Activated CD4-positive, alpha-beta T cell treated with anti-CD3 and anti-CD28 coated beads, Interleukin-2, Interleukin-4, amounts not matched to agents 100 ng/mL and 50 ng/mL, durations not matched to agents 16 hours and 8 hours (primary cell): ENCODE measurements around the gene UBE2J2.
A peak's percentile ranks its signal among the peaks of the same experiment; 100 is the strongest.

Experiments
- DNase-seq: peaks from one replicate; pipeline ENCODE4 v3.0.0-alpha.2; 2020; ENCODE audit warnings: low spot score

UBE2J2 gene

DNA sequence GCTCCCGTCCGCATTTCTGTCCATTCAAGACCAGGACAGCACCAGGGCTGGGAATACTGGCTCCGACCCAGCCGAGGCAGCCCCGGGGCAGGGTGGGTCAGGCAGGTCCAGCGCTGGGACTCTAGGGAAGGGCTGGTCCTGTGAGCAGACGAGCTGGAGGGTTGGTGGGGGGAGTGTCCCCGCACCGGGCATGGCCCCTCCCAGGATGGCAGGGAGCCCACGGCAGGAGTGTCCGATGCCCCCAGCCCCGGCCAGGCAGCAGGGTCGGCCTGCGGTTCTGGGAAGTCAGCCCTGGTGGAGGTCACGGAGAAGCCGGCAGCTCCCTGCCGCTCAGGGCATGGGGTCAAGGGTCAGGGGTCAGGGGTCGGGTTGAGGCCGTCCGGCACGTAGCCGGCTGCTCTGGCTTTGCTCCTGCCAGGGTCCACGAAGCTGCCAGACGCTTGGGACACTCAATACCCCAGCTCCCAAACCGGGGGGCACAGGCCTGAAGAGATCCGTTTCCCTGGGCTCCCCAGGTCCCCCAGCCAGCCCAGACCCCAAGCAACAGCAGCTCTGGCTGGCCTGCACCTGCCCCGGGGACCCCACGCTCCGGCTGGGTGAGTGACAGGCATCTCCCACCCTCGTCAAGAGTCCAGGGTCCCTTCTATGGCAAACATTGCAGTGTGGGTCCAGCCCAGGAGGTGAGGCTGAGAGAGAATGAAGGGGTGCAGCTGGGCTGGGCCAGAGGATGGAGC, 33.9 kb downstream of the UBE2J2 start:
- no peak for DNase-seq

DNA sequence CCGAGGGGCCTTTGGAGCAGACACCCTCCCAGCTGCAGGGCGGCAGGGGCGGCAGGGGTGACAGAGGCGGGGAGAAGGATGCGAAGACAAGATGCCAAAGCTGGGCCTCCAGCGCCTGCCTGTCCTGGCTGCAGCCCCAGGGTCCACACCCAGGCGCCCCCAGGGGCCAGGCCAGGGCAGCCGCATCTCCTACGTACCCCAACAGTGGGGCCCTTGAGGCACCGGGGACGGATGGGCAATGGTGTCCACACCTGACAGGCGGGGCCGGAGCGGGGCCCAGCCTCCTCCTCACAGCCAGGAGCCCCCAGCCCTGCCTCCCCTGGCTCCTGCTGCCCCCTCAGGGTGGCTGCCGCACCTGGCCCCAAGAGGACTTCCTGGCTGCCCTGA, 34.4 kb downstream of the UBE2J2 start:
- DNase-seq = no peak

DNA sequence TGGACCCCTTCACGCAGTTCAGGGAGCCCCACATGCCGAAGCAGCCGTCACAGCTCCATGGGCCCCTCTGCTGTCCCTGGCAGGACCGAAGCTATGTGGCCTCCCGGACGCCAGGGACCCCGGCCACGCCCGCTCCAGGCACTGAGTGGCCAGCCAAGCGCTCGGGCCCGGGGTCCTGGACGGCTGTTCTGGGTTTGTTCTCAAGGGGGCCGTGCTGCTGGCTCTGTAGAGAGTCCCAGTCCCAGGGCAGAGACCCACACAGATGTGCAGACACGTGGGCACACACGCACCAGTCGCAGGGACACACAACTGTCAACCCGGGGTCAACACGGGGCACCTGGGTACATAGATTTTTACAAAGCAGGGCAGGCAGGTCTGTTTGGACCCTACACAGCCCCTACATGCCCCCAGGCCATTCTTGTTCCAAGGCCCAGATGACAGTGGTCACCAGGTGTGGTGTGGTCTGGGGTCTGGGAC, 34.9 kb downstream of the UBE2J2 start:
- no peak for DNase-seq

DNA sequence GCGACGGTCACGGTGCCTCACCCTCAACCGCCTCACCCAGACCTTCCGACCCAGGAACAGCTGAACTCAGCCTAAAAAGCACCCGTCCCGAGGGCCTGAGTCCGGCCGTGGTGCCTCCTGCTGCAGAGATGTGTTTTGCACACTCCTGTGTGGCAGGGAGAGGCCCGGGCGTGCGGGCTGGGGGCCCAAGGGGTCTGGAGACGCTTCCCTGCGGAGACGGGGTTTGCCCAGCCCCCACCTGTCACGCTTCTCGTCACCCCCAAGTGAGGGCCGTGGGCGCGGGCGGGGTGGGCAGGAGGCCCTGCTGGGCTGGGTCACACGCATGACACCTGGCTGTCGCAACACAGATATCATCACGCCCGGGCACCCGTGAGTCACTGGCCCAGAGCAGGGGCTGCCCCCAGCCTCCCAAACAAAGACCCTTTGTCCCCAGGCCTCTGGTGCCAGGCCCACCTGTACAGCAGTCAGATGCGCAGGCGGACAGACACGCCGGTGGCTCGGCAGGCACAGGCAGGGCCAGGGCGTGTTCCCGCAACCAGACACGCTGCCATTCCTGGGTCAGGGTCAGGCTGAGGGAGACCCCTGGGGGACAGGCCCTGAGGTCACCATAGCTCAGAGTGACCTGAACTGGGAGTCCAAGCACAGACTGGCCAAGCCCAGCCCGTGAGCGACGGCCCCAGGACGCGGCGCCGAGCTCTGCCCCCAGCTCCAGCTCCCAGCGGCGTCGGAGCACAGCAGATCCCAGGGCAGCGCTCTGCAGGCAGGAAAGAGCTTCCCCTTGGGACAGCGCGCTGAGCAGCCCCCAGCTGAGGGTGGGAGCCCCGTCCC, 35.6 kb downstream of the UBE2J2 start:
- DNase-seq = no peak

DNA sequence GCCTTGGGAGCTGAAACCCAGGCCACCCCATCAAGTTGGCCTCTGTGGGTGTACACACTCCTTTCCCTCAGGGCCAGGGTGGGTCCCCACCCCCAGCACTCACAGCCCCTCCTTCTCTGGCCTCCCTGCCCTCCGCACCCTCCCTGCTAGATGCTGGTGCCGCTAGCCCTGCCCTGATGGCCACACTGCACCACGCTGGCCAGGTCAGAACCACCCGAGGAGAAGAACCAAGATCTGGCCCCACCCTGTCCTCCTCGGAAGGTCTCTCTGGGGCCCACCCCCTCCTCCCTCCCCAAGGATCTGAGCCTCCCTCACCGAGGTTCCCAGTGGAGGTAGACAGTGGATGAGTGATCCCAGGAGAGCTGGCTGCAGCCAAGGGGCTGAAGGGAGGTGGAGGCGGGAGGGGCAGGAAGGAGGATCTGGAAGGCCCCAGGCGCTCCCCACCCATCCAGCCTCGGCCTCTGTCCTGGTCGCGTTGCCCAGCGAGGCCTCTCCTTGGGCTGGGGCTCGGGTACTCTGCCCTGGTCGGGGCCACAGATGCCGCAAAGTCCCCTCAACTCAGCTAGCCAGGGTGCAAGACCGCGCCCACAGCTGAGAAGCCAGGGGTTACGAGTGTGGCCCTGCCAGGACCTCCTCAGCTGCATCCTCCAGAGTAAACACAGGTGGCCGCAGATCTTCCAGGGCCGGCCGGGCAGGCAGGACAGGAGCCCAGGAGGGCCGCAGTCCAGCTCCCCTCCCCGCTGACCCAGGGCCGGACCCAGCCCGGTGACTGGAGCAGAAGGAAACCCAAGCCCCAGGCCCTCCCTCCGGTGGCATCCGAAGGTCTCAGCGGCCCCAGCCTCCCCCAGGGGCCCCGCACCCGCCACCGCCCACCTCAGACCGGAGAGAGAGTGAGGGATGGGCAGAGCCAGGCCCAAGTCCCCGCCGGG, 36.4 kb downstream of the UBE2J2 start:
- no peak for DNase-seq

DNA sequence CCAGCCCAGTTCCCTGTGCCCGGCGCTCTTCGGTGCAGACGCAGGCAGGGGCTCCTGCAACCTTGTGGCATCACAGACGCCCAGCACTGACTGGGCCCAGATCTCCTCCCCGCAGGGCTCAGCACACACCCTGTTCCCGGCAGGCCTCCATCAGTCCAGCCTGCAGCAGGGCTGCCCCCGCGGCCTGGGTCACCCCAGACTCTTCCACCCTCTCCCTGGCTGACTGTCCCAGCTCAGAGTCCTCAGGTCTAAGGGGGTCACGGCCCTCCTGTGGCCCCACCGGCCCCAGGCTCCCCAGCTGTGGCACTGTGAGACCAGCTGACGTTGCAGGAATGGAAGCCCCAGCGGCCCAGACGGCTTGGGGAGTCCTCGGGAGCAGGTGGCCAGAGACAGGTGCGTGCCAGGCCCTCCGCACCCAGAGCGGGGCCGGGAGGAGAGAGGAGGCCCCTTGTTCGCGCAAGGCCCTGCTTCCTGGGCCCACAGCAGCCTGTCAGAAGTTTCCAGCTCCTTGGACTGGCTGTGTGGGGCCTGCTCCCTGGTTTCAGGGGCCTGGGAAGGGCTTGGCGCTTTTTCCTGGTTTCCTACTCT, 37.4 kb downstream of the UBE2J2 start:
- DNase-seq = no peak

DNA sequence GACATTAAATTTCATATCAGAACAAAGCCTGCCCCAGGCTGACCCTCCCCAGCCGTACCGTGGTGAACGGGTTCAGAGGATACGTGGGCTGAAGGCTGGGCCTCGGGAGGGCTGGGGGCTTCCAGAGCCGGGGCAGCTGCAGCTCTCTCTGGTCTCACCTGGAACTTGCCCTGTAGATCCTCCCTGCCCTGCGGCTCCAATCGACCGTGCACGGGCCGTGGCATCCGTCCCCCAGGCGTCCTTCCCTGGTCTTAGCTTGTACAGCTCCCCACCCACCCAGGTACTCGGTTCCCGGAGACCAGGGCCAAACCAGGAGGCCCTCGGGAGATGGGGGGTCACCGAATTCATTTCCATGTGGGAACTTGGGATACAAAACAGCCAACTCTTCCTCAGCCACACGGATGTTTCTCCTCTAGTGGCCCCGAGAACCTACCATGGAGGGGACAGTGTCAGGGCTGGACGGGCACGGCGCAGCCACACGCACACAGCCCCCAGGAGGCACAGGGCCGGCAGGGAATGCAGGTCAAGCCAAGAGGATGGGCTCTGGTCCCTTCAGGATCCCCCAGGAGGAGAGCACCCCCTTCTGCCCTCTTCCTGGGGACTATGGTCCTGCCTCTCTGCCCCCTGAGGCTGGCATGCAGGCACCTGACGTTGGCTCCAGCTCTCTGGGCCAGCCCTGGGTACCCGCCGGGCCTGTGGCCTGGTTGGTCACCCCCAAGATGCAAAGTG, 38.5 kb downstream of the UBE2J2 start:
- no peak for DNase-seq

DNA sequence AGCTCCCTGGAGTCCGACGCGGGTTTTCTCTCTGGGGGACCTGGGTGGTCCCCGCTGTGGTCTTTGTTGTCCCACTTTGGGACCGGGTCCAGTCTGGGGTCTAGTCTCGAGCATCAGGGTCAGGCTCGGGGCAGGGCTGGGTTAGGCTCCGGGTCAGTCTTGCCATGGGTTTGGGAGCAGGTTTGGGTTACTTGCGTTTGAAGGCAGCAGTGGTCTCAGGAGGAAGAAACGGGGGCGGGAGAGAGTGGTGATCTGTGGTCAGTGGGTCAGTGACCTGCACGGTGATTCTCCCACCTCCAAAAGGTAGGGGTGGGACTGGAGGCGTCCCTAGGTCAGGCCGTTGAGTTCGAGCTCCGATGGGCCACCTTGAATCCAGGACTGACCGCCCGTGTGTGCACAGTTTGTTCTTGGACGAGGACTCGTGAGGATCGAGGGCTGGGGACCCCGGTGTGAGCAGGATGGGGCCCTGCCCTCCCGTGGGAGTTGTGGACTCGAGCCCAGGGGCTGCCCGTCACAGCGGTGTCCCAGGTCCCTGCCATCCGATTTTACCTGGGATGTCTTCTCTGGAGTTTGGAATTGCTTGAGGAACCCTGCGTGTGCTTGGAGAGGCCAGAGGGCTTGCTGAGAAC, 39.4 kb downstream of the UBE2J2 start:
- DNase-seq = no peak

DNA sequence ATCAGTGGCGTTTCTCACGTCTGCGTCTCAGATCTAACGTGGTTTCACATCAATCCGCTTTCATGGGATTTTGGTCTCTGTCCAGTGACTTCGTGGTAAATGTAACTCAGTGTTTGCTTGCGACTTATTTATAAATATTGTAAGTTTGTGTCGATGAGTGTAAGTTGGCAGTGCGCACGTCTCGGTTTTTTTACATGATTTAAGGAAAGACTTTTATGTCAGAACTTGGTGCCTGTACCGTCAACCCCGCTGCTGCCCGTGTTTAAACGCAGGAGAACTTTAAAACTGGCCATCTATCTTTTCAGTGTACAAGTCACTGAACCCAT, 40.1 kb downstream of the UBE2J2 start:
- no peak for DNase-seq

DNA sequence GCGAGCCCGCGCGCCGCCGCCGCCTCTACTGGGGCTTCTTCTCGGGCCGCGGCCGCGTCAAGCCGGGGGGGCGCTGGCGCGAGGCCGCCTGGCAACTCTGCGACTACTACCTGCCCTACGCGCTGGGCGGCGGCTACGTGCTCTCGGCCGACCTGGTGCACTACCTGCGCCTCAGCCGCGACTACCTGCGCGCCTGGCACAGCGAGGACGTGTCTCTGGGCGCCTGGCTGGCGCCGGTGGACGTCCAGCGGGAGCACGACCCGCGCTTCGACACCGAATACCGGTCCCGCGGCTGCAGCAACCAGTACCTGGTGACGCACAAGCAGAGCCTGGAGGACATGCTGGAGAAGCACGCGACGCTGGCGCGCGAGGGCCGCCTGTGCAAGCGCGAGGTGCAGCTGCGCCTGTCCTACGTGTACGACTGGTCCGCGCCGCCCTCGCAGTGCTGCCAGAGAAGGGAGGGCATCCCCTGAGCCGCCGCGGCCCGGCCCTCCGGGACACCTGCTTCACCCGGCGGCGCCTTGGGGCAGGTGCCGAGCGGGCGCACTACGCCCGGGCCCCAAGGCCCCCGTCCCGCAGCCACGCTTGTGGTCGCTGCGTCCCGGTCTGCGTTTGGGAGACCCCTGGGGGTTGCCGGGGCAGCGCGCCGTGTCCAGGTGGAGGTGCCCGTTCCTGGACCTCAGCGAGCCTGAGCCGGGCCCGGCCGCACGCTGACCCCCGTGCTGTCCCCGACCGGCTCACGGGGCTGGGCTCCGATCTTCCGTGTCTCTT, 40.7 kb downstream of the UBE2J2 start:
- DNase-seq = no peak

DNA sequence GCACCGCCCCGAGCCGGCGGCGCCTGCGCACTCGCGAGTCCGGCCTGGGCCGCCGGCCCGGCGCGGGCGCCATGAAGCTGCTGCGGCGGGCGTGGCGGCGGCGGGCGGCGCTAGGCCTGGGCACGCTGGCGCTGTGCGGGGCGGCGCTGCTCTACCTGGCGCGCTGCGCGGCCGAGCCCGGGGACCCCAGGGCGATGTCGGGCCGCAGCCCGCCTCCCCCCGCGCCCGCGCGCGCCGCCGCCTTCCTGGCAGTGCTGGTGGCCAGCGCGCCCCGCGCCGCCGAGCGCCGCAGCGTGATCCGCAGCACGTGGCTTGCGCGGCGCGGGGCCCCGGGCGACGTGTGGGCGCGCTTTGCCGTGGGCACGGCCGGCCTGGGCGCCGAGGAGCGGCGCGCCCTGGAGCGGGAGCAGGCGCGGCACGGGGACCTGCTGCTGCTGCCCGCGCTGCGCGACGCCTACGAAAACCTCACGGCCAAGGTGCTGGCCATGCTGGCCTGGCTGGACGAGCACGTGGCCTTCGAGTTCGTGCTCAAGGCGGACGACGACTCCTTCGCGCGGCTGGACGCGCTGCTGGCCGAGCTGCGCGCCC, 41.4 kb downstream of the UBE2J2 start, which contains the start of gene B3GALT6:
Gene B3GALT6, plus strand, starts transcription at position 30 of the 588 bp plus-strand sequence. Its CDS starts 42 bp downstream, at position 72.
- no peak for DNase-seq

DNA sequence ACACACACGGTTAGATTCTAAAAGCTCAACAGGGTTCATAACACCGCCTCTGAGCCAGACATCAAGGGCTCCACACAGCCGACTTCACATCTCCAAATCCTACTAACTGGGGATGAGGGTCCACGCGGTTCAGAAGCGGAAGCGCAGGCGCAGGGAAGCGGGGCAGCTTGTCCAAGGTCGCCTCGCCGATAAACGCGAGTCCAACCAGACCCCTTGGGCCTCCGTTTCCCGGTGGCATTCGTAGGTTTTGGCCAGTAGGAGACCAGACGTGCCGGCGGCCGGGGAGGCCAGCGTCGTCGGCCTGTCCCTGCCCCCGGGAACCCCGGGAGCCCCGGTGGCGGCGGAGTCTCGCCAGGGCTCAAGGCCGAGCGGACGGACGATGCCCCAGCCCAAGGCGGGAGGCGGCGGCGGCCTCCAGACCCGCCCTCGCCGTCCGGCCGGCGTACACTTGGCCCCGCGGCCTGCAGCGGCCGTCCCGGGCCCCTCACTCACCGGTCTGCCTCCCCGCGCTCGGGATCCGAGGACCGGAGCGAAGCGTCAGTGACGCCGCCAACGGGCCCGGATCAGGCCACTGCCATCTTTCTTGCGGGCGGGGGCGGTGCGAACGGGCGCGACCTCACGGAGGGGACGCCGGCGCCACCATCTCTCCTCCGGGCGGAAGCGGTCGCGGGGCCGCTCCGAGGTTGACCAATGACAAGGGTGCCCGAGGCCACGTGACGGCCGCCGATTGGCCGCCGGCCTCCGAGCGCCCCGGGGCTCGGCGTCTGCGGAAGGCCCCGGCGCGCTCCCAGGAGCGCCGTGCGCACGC, 42.0 kb downstream of the UBE2J2 start, which contains the start of gene SDF4:
Gene SDF4, minus strand, starts transcription at position 602 of the 808 bp plus-strand sequence. CDS start 3,229 bp downstream, outside the sequence.
- peak; percentile 97 for DNase-seq

DNA sequence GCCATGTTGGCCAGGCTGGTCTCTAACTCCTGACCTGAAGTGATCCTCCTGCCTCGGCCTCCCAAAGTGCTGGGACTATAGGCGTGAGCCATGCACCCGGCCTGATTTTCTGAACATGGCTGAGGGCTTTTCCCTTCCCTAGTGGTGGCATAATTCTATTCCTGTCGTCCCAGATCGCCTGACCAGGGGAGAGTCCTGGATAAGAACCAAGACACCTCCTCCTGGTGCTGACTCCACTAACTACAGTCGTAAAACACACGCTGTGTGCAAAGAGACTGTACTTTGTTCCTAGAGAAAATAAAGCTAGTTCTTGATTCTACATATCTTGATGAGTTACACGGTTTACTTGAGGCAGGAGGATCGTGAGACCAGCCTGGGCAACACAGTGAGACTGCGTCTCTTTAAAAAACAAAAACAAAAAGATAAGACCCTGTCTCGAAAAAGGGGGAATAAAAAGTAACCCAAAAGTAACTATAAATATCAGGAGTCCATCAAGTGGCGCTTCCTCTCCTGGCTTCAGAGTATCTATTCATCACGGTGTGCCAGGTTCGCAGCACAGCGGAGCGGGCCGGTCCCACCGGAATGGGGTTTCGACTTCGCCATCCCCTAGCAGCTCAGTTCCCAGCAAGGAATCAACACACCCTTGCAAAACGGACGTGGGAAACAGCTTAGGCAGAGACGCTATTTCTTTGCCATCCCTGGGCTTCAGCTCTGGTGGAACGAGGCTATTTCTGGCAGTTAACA, 42.8 kb downstream of the UBE2J2 start:
- DNase-seq = no peak

DNA sequence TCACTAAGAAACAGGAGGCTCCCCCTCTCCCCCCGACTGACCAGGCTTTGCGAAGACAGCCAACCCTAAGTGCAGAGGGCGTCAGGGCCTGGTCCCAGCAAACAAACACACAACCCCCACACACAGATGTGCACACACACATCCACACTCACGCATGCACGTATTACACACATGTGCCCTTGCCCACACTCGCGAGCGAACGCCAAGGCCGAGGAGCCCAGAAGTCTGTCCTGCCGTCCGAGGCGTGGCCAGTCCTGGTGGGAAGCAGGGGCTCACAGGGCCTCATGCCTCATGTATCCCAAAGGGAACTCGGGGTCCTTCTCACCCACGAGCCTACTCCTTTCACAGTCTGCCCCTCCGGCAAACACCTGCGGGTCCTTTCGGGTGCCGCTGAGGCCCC, 43.9 kb downstream of the UBE2J2 start:
- no peak for DNase-seq

DNA sequence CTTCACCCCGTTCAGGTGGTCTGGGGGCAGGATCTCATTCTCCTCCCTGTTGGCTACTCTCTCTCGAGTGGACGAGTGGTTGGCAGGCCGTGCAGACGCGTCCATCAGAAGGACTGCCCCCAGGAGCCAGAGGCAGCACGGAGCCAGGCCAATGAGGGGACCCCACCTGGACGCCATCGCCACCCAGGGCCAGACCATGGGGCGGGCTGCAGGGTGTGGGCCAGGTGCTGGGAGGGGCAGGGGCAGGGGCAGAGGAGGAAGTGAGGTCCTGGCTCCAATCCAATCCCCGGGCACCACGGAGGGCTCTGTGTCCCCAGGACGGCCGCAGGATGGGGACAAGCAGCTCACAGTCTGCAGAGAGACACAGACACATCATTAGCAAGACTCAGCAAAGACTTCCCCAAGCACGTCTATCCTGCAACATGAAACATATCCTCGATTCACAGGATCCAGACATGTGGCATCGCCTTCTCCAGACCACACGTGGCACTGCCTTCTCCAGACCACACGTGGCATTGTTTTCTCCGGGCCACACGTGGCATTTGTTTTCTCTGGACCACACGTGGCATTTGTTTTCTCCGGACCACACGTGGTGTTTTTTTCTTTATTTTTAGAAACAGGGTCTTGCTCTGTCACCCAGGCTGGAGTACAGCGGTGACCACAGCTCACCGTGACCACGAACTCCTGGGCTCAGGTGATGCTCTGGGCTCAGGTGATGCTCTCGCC, 44.9 kb downstream of the UBE2J2 start:
- no peak for DNase-seq

DNA sequence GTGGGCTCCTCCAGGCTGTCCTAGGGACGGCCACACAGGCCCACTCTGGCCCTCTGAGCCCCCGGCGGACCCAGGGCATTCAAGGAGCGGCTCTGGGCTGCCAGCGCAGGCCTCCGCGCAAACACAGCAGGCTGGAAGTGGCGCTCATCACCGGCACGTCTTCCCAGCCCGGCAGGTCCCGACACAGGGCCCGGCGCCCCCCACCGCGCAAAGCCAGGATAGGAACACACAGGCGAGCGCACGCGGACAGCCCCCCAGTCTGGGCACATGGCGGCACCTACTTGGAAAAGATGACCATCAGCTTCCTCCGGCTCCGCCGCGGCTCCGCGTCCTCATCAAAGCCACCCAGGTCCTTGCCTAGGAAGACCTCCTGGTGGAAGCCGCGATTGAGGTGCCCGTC, 45.5 kb downstream of the UBE2J2 start:
- no peak for DNase-seq

DNA sequence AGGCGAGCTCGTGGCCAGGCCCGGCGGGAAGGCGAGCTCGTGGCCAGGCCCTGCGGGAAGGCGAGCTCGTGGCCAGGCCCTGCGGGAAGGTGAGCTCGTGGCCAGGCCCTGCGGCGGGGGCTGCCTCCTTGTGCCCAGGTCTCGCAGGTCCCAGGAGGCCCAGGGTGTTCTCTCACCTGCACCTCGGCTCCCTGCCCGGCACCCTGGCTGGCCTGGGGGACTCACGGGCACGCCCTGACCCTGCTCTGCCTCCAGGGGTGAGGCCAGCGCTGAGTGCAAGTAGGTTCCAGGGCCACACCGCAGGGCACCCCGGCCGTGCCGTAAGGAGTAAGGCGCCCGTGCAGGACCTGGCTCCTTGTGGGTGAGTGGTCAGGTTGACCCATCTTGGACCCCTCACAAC, 46.3 kb downstream of the UBE2J2 start:
- no peak for DNase-seq
